ENCODE results near the gene SLC39A2.
"Not testable (repeated sequence)": the region's sequence is repeated elsewhere in the genome, so short reads cannot be mapped to it uniquely, and the experiment has no call there.

SLC39A2 gene, protein sequence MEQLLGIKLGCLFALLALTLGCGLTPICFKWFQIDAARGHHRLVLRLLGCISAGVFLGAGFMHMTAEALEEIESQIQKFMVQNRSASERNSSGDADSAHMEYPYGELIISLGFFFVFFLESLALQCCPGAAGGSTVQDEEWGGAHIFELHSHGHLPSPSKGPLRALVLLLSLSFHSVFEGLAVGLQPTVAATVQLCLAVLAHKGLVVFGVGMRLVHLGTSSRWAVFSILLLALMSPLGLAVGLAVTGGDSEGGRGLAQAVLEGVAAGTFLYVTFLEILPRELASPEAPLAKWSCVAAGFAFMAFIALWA

DNA sequence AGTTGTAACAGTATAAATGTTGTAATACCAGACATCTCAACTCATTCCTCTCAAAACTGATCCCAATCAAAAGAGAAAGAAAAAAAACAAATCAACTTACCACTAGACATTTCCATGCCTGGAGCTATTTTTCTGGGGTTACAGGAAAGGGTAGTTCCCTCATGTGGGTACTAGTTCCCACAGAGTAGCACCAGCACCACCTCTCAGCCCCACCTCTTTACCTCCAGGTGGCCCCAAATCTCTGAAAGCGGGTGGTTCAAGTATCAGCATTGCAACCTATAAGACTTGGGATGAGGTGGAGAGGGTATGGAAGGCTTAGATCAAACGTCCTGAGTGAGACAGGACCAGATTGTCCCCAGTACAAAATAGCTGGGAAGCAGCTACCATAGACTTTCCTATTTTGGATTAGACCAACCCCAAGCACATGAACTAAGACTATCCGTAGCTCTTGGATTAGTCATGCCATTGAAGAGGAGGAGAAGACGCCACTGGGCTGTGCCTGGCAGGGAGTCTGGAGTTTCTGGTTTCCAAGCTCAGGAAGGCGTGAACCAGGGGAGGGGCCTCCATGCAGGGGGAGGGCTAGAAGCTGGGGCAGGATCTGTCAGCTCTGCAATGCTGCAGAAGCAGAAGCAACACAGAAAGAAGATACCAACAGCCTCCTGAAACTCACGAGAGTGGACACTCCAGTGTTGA is at the start of gene SLC39A2:
Gene SLC39A2 (plus strand): TSS at position 620 of the 693 bp plus-strand sequence. CDS start 154 bp downstream, outside the sequence.
- DNase-seq: no peak

DNA sequence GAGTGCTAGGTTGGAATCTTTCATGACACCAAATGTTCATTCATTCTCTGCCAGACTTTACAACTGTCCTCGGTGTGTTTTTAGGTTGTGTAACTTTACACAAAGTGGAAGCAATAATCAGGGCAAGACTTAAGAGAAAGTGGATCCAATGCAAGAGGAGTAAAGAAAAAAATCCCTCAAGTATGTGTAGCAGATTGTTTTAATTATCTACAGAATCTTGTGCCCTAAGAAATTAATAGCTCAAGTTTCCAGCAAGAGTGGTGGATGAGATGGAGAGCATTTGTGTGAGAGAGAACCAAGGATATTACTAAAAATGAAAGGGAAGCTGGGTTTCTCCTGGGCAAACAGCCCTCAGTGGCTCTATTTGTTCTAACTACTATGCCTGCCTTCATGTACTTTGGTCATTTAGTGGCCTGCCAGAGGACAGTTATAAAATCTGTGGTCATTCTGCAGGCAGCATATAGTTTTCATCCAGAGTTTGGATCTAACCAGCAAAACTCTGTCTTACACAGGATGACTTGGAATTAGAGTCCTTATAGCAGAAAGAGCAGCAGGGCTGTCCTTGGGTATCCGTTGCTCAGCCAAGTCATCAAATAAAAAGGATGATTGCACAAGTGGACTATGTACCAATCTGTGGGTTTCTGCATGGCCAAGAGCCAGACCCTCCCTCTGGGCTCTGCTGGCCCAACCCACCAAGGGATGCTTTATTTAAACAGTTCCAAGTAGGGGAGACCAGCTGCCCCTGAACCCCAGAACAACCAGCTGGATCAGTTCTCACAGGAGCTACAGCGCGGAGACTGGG is 44.2 kb upstream of the SLC39A2 start, which contains the start of gene RNASE2:
Gene RNASE2 (plus strand): TSS at position 752 of the 802 bp plus-strand sequence. CDS start 285 bp downstream, outside the sequence.
- not testable (repeated sequence) for DNase-seq

DNA sequence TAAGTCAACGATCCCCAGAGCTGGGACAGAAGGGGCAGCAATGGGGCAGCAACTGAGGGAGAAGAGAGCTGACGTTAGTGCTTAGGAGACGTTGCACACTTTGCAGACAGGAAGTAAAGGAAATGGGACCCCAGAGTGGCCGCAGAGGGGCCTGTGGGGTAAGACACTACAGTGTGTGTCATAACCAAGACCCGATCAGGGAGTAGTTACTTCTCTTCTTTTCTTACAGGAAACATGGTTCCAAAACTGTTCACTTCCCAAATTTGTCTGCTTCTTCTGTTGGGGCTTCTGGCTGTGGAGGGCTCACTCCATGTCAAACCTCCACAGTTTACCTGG is 43.6 kb upstream of the SLC39A2 start:
- not testable (repeated sequence) for DNase-seq

DNA sequence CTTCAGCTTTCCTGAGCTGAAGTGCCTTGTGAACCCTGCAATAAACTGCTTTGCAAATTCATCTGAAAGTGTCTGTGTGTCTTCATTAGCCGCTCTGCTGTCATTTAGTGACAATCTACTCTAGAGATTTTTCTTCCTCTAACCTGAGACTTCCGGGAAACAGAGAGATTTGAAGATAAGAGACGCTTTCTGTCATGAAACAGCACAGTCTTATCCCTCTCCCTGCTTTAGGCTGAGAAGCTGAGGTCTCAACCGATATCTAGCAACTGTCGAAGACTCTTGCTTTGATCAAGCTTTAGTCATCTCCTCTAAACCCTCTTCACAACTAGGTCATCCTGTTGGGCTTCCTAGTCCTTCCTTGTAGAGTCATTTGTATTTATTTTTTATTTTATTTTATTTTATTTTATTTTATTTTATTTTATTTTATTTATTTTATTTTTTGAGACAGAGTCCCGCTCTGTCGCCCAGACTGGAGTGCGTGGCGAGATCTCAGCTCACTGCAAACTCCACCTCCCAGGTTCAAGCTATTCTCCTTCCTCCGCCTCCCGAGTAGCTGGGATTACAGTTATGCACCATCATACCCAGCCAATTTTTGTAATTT is 42.6 kb upstream of the SLC39A2 start:
- no peak for DNase-seq

DNA sequence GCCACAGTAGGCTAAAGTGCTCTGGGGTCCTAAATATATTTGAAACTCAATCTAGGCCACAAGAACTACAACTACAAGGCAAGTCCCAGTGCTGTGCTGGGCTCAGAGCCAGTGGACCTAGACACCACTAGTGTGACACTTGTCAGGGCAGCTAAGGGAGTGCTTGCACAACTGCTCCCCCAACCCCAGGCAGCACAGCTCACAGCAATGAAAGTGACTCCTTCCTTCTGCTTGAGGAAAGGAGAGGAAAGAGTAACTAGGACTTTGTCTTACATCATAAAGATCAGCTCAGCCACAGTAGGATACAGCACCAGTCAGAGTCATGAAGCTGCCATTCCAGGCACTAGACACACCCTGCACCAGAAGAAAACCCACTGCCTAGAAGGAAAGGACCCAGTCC is 40.1 kb upstream of the SLC39A2 start:
- DNase-seq: not testable (repeated sequence)

DNA sequence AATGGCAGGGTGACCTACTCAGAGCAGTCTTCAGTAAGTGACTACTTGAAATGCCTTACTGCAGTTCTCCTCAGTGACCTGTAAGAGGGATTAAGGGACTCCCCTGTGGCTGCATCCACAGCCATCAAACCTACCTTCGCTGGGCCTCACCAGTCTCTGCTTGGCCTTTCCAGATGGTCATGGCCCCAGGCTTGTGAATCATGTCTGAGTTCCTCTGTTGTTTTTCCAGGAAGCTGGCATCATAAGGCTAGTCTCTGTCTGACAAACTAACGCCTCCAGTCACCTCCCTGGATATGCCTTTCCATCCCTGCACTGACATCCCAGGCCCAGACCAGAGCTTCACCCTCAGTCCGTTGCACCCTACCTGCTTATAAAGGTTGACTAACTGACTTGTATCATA is 29.8 kb upstream of the SLC39A2 start:
- DNase-seq: no peak

DNA sequence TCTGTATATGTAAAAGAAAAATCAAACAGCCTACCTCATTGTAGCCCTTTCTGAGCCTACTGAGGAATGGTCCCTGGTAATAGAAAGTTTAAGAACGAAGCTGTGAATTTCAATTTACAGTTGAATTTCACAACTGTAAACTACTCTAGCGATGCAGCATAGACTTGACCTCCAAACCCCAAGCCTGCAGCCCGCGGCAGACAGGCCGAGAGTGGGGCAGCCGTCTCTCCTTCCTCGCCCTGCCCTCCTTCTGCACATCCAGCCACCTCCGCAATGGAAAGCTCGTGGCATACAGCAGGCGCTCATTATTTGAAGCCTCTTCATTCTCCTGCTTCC is 28.5 kb upstream of the SLC39A2 start:
- DNase-seq: no peak

DNA sequence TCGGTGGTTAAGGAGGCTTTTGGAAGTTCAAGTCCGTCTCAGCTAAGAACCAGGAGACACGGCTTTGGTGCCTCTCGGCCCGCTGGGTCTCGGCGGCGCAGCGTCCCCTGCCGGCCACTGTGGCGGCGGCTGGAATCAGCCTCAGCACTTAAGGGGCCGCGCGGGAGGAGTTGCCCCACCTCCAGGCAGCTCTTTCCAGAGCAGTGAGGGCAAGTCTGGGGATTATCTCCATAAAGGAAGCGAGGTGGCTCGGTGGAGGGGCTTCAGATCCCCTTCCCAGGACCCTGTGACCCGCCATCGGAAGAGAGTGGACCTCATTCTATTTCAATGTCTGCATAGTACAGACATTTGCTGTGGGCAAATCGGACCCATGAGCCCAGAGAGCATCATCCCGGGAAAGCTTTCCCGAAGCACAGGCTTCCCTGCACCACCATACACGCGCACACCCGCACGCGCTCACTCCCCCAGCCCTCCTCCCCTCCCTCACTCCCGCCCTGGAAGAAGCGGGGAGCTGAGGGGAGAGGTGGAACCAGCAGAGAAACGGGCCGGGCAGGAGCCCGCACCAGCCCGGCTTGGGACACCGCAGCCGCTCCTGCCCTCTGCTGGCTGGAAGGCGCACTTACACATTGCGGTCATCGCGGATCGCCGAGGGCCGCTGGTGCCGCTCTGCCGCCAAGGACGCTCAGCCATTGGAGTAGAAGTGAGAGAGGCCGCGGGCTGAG is 27.9 kb upstream of the SLC39A2 start:
- DNase-seq: peak; percentile 42

DNA sequence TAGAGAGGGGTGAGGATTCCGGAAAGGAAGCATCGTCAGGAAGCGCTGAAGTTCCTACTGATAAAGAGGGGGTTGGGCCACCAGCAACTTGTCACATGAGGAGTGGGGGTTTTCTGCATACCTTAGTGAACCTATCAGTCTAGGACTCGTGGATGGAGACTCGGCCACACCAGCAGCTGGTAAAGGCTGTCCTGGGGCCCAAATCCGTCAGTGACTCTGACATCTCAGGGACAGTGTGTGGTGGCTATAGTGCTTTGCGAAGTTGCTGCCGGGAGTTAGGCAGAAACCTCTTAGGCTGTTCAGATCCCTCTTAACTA is 27.4 kb upstream of the SLC39A2 start:
- DNase-seq: no peak

DNA sequence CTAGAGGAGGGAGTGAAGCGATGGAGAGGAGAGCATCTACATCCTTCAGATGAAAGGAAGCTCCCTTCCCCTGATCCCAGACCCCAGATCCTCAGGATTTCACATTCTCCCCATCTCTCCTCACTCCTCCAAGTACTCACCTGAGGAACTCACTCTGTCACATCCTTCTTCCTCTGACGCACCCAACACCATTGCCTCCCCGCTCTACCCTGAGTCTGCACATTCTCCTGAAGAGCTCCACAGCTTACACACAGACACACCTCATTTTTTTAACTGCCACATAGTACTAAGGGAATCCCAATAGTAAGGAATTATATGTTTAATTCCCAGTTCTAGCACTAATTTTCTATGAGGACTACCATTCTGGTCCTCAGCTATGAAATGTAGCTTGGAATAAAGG is 25.6 kb upstream of the SLC39A2 start:
- DNase-seq: no peak

DNA sequence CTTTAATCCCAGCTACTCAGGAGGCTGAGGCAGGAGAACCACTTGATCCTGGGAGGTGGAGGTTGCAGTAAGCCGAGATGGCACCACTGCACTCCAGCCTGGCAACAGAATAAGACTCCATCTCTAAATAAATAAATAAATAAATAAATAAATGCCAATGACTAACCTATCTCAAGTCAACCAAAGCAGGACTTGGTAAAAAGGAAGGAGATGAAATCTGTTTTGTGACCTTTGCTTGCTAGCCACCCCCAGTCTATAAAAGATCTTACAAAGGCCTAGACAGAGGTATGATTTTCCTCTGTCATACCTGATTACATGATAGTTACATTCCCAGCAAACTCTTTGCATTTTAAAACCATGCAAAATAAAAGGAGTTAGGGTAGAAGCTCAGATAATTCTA is 22.8 kb upstream of the SLC39A2 start:
- no peak for DNase-seq

DNA sequence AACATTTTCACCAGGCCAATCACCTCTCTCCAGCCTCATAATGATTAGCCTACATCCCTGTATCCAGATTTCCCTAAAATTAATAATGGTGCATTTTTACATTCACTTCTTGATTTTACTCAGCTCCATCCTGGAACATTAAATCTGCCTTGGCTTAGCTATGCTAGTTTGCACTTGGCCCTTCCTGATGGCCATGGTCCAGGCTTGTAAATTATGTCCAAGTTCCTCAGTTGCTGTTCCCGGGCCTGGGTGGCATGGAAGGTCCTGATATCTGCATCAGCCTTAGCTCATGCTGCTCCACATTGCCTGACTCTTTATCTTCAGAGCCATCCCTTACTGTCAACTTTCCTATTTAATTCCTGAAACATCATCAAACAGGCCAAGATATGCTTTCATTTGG is 20.4 kb upstream of the SLC39A2 start:
- no peak for DNase-seq

DNA sequence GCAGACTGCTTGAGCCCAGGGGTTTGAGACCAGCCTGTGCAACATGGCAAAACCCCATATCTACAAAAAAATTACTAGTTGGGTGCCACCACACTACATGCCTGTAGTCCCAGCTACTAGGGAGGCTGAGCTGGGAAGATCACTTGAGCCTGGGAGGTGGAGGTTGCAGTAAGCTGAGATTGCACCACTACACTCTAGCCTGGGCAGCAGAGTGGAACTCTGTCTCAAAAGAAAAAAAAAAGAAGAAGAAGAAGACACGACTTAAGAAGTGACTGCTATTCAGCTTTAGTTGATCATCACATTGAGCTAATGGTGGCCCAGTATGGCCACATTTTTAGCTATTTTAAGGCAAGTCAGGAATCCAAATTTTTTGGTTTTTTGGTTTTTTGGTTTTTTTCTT is 18.2 kb upstream of the SLC39A2 start:
- DNase-seq: no peak

DNA sequence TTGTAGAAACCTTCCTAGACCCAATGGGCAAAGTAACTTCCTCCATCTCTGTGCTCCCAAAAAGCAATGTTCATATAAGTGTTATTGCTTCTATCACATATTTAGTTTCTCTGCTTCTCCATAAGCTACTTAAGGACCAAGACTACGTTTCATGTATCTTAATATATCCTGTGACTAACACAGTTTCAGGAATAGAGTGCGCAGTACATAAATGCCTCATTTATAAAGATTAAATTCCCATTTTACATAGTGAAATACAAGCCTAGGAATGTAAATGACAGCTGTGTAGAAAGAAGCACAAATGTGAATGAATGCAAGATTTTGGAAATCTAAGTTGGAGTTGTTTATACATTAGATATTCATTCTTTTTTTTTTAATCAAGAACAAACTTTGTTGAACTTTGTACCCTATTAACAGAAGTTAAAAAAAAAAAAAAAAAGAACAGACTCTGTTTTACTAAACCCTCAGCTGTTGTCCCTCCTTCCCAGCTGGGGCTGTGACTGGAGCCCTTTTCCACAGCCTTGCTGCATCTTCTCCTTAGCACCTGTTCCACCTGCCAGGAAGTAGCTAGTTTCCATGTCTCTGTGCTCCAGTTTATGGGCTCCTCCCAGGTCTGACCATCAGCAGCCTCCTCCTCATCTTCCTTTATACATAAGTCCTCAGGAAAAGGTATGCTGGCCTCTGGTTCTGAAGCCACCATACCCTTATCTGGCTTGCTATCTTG is 16.3 kb upstream of the SLC39A2 start:
- no peak for DNase-seq

DNA sequence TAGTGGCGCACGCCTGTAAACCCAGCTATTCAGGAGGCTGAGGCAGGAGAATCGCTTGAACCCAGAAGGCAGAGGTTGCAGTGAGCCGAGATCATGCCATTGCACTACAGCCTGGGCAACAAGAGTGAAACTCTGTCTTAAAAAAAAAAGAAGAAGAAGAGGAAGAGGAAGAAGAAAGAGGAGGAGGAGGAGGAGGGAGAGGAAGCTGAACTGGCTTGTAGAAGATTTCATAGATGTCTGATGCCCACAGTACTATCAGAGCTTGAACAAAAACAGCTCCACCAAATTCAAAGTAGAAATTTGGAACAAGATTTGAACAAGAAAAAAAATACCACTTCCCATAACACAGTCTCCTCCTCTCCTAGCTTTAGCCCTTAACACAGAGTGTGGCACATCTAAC is 13.4 kb upstream of the SLC39A2 start:
- not testable (repeated sequence) for DNase-seq

DNA sequence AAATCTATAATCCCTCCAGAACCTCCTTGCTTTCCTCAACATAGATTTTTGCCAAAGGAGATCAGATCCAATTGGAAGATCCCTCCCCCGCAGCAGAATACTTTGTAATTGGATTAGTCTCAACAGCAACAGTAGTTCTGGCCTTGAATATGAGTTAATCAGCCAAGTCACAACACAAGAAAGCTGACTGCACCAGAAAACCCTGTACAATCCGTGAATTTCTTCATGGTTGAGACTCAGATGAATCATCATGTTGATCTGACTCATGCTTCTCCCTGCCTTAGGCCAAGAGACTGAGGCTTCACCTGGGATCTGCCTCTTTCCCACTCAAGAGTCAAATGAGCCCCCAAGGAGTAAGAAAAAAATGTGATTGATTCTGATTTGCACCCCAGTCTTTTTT is 12.3 kb upstream of the SLC39A2 start:
- DNase-seq: peak; percentile 53

DNA sequence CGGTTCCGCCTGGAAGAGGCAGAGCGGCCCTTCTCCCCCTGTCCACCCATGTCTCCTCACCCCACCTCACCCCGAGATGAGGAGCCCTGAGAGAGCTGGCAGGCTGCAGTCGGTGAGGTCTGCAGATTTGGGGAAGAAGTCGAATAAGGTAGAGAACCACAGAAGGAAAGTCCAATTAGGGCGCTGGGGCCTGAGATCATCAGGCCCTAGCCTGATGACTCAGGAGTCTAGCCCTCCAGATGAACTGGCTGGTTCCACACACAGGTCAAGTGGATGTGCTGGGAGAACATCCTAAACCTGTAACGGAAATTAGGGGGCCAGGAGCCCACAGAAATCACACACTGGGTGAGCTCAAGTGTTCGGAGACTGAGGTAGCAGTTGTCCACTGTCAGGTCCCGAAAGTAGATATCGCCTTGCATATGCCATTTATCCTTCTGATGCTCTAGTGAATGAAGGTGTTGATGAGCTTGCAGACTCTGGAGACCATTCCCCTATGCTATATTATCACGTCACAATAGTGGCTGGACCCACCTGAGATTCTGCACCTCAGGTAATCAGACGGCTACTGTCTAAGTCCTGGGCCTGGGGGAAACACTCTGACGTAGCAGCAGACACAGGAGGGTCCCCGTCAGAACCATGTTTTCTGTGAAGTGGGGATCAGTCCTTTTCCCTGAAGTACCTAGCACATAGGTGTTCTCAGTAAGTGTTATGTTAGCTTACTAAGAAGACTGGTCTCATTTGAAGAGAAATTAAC is 10.2 kb upstream of the SLC39A2 start:
- no peak for DNase-seq

DNA sequence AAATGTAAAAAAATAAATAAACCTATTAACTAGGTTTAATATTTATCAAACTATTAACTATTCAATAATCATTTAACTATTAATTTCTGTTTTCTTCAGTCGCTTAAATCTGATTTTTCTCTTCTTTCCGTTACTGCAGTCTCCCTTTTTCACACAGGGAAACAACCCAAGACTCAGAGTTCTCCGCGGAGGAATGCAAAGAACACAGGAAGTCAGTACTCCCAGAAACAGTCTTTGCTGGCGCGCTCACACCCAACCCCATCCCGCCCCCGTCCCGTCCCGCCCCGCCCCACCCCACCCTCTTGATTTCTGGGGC is 9.7 kb upstream of the SLC39A2 start:
- DNase-seq: no peak

DNA sequence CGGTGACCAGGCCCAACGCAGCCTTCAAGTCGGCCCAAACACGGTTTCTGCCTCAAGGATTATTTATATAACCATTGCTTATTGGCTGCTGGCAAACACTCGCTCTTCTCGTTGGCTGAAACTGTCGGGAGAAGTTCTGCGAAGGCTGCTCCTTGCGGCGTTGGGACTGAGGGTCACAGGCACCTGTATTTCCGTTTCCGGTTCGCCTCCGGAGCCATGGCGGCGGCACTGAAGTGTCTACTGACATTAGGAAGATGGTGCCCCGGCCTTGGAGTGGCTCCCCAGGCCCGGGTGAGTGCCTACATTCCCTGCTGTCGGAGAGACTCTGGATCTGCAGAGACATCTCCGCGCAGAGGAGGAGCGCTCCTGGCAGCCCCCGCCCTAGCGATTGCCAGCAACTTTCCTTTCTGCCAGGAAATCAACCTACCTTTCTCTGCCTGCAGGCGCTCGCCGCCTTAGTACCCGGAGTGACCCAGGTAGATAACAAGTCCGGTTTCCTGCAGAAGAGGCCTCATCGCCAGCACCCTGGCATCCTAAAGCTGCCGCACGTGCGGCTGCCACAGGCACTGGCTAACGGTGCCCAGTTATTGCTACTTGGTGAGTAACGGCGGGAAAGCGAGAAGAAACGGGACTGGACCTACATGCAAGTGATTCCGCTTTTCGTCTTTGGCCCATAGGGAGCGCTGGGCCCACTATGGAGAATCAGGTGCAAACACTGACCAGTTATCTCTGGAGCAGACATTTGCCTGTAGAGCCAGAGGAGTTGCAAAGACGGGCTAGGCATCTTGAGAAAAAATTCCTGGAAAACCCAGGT is 9.1 kb upstream of the SLC39A2 start, which contains the start of gene METTL17:
Gene METTL17 (plus strand): TSS at position 194 of the 814 bp plus-strand sequence. CDS start 23 bp downstream, at position 217.
- DNase-seq: peak; percentile 46

DNA sequence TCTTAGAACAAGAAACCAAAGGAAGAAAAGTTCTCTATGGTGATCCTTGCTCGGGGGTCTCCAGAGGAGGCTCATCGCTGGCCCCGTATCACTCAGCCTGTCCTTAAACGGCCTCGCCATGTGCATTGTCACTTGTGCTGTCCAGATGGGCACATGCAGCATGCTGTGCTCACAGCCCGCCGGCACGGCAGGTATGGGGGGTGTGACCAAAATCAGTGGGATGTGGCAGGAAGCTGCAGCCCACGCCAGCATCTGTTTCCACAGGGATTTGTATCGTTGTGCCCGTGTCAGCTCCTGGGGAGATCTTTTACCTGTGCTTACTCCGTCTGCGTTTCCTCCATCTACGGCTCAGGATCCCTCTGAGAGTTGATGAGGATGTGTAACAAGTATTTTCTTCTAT is 2.6 kb upstream of the SLC39A2 start:
- DNase-seq: no peak

DNA sequence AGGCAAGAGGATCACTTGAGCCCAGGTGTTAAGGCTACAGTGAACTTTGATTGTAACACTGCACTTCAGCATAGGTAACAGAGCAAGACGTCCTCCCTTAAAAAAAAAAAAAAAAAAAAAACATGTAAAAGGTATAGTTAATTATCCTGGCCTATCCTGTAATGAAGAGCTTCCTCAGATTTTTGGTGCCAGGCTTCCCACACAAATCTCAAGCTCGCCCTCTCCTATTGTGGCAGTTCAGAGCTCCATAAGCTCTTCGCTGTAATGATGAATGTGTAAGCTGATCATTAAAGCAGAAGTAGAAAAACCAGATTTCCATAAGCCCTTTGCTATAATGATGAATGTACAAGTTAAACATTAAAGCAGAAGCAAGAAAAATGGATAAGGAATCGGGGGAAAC is 2.0 kb upstream of the SLC39A2 start:
- DNase-seq: no peak

All from 8988T (cell line).